ENCODE data around the gene SDK1.

DNA sequence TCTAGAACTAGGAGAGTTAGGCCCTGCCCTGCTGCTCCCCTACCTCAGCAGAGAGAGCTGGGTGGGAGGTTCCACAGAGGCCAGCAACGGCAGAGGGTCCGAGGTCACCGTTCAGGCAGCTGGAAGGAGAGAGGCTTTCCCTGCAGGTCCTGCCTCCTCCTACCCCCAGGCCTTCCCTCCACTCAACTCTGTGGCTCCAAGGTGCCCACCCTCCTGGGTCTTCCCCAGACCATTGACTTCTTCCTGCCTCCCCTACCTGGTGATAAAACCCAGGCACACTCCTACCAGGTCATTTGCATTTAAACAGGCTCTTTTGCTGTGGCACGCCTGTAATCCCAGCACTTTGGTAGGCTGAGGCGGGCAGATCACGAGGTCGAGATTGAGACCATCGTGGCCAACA lies 865.8 kb downstream of the SDK1 start:
- TF ChIP-seq, protein P1, sequence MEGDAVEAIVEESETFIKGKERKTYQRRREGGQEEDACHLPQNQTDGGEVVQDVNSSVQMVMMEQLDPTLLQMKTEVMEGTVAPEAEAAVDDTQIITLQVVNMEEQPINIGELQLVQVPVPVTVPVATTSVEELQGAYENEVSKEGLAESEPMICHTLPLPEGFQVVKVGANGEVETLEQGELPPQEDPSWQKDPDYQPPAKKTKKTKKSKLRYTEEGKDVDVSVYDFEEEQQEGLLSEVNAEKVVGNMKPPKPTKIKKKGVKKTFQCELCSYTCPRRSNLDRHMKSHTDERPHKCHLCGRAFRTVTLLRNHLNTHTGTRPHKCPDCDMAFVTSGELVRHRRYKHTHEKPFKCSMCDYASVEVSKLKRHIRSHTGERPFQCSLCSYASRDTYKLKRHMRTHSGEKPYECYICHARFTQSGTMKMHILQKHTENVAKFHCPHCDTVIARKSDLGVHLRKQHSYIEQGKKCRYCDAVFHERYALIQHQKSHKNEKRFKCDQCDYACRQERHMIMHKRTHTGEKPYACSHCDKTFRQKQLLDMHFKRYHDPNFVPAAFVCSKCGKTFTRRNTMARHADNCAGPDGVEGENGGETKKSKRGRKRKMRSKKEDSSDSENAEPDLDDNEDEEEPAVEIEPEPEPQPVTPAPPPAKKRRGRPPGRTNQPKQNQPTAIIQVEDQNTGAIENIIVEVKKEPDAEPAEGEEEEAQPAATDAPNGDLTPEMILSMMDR (IDR thresholded peaks at IDR 0.05): no peak
- TF ChIP-seq POLR2A (IDR thresholded peaks at IDR 0.05): no peak

Measured in vagina (tissue), 2 donors.